GM19035 (cell line): ENCODE results near the gene DSCAML1.

ENCODE experiments used
- ATAC-seq: cut with Tn5 transposase; IDR thresholded peaks from one replicate; pipeline ENCODE4 v1.9.1; 2021; ENCODE audit not compliant: unreplicated experiment

Gene DSCAML1

GRCh38 chr11:117670924-117671323 is 126.1 kb downstream of the DSCAML1 start:
- ATAC-seq: no peak

GRCh38 chr11:117670443-117670842 is 126.6 kb downstream of the DSCAML1 start:
- ATAC-seq: no peak

- no peak for ATAC-seq
Observed at GRCh38 chr11:117669616-117670015, 127.4 kb downstream of the DSCAML1 start.

- ATAC-seq: no peak
Observed at GRCh38 chr11:117669062-117669461, 128.0 kb downstream of the DSCAML1 start.

- ATAC-seq: no peak
Observed at GRCh38 chr11:117668321-117668751, 128.7 kb downstream of the DSCAML1 start.

GRCh38 chr11:117664897-117665296 is 132.1 kb downstream of the DSCAML1 start:
- ATAC-seq: no peak

GRCh38 chr11:117663821-117664220 is 133.2 kb downstream of the DSCAML1 start:
- no peak for ATAC-seq

GRCh38 chr11:117663414-117663813 is 133.6 kb downstream of the DSCAML1 start:
- no peak for ATAC-seq

GRCh38 chr11:117662671-117663269 is 134.2 kb downstream of the DSCAML1 start:
- ATAC-seq: no peak

- ATAC-seq: no peak
Observed at GRCh38 chr11:117662255-117662654, 134.8 kb downstream of the DSCAML1 start.

GRCh38 chr11:117658809-117659208 is 138.2 kb downstream of the DSCAML1 start:
- ATAC-seq: no peak

GRCh38 chr11:117657794-117658193 is 139.2 kb downstream of the DSCAML1 start:
- no peak for ATAC-seq

- ATAC-seq: no peak
Observed at GRCh38 chr11:117654281-117655255, 142.4 kb downstream of the DSCAML1 start.

- no peak for ATAC-seq
Observed at GRCh38 chr11:117652521-117652920, 144.5 kb downstream of the DSCAML1 start.

GRCh38 chr11:117649296-117650055 is 147.5 kb downstream of the DSCAML1 start:
- no peak for ATAC-seq

GRCh38 chr11:117647872-117648271 is 149.1 kb downstream of the DSCAML1 start:
- no peak for ATAC-seq

- ATAC-seq: no peak
Observed at GRCh38 chr11:117647207-117647606, 149.8 kb downstream of the DSCAML1 start.

GRCh38 chr11:117646411-117646810 is 150.6 kb downstream of the DSCAML1 start:
- no peak for ATAC-seq

GRCh38 chr11:117644403-117645155 is 152.4 kb downstream of the DSCAML1 start:
- no peak for ATAC-seq

GRCh38 chr11:117643606-117644300 is 153.3 kb downstream of the DSCAML1 start:
- ATAC-seq: no peak
